GM19240 (cell line): ENCODE results near the gene SLC13A4.
"Not testable (repeated sequence)": the region's sequence is repeated elsewhere in the genome, so short reads cannot be mapped to it uniquely, and the experiment has no call there.

Source experiments
- DNase-seq: peaks from one replicate; pipeline ENCODE4 v3.0.0; 2011; ENCODE audit warnings: low spot score; ENCODE audit not compliant: insufficient read length

The SLC13A4 gene

GRCh38 chr7:135693558-135693957 is 34.4 kb downstream of the SLC13A4 start:
- DNase-seq: no peak

GRCh38 chr7:135692606-135693005 is 35.4 kb downstream of the SLC13A4 start:
- not testable (repeated sequence) for DNase-seq

DNA sequence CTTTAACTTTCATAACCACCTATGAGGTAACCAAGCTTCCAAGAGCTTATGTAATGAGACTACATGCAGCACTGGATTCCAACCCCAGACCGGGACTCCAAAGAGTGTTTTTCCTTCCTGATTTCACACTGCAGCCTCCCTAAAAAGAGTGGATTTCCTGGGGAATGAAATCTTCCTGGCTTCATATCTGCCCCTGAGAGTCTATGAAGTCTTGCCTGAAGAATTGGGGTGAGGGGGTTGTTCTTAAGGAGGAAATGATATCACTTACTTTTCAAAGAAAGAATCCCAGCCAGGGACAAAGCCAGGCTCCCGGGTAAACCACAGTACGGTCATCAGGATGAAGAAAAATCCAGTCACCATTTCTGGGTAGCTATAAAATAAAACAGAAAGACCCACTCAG is 35.9 kb downstream of the SLC13A4 start:
- no peak for DNase-seq

DNA sequence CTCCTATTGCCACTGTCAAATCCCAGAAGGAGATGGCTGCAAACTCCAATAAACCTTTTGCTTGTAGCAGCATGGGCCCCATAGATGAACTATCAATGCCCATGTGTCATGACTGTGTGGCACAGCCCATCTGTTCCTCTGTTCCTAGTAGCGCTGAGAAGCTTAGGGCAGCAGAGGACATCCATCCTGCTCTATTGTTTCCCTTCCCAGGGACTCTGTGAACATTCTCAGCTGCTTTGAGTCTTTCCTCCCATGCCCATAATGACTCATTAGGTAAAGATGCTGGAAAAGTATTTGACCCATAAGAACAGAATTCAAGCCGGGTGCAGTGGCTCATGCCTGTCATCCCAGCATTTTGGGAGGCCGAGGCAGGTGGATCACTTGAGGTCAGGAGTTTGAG is 37.4 kb downstream of the SLC13A4 start:
- DNase-seq: no peak

DNA sequence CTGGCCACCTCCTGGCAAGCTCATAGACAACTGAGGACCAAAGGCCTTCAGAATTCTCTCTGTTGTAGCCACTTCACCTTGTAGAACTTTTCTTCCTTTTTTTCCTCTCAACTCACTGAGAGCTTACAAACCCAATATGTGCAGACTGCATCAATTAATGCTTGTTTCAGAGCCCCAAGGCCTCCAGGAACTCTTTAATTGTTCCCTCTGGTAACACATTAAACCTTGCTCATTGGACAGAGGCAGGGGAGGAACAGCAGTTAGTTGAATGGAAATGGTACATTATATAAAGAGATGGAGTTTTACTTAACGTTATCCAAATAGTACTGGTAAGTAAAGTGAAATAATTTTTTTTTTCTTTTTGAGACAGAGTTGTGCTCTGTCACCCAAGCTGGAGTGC is 40.5 kb downstream of the SLC13A4 start:
- DNase-seq: no peak

DNA sequence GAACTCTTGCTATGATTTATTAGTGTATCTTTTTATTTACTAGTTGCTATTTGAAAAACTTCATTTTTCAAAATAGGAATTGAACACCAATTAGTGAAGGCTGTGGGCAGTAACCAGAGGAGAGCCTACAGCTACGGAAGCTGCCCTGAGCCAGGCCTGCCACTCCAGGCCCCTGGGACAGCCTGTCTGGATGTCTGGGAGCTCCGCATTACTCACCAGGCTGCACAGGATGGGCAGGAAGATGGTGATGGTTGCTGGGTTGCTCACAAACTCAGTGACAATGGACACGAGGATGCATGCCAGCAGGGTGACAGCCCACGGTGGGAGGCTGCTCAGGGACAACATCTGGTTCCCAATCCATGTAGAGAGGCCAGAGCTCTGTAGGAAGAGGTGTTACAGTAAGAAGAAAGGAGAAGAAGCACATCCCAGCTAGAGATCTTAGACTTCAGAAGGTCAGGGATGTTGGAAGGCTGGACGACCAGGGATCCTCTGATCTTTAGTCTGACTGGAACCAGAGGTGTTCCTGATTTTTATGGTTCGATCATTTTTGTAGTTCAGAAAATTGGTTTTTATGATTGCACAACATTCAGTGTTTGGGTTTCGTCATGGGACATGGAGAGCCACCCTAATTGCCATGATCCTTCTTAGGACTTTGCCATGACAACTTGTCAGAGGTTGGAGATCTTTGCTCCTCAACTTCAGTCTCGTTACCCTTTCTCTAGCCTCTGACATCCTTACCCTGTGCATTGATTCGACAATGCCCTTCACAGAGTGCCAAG is 42.5 kb downstream of the SLC13A4 start:
- no peak for DNase-seq

DNA sequence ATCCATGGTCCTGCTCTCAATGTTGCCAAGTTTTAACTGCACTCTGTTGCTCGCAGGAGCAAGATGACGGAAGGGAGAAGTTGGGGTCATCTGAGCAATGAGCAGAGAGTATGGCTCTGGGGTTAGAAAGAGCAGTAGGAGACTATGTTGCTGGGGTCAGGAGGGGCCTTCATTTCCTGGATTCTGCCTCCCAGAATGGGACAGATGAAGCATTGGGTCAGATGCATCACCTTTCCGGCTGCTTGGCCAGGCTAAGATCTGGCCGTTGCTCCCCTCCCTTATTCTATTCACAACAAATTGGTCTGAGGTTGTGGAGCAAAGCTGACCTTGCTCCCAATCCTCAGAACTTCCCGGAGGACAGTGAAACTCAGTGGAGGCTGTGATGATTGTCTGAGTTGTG is 43.3 kb downstream of the SLC13A4 start:
- DNase-seq: no peak

DNA sequence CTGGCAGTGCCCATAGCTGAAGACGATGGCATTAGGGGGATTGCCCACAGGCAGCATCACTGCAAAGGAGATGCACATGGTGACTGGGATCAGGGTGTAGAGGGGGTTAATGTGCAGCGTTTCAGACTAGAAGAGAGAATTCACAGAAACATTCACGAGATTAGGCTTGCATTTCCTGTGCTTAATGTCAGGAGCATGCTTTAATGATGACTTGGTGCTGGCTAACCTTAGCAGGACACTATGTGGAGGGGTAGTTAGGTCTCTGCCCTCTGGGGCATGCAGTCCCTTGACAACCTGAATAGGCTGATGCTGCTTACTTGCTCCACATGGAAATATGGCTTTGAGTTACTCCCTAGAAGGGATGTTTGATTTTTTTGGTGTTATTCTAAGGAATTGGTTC is 43.9 kb downstream of the SLC13A4 start:
- DNase-seq: no peak

DNA sequence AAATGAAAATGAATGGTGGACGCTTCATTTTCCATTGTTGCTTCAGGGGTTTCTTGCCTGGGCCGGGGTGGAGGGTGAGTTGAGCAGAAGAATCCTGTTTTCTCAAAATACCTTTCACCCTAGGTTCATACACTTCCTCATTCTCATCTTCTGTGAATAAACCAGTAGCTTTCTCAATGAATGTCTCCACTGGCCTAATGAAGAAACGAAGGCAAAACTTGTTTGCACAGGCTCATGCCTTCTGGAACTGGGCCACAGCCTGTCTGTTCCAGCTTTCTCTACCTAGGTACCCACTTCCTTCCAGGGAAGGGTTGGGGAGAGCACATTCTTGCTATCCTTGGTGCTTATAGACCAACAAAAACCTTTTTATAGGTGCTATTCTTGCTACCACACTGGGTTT is 44.4 kb downstream of the SLC13A4 start:
- no peak for DNase-seq

DNA sequence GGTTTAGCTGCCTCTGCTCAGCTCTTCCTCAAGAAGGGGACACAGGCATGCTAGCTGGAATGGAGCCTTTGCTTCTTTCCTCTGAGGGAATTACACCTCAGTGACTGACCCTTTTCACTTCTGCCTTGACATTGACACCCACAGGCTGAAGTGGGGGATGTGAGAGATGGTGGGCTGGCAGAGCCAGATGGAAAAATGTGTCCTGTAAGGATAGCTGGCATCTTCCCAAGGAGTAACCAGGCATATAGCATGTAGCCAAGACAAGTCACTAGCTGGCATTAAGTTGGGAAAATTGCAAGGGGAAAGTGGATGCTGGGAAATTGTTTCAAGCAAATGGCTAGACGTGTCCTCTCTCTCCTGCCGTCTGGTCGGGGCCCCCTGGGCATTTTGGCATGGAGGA is 45.8 kb downstream of the SLC13A4 start:
- no peak for DNase-seq

DNA sequence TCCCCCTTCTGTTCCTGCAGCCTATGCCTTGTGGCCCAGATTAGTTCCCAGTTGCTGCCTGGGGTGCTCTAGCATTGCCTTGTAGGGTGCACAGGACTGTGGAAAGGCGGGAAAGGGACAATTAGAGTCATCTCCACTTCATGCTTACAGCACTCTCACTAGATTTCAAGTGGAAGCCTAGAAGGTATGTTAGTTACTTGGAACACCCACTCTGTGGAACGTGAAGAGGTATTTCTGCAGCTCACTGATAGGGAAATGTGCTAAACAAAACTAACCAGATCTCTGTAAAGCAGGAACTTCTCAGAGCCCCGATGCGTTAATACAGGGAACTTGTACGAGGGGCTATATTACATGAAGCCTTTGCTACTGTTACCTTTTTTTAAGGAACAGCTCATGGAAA is 46.2 kb downstream of the SLC13A4 start:
- DNase-seq: no peak

DNA sequence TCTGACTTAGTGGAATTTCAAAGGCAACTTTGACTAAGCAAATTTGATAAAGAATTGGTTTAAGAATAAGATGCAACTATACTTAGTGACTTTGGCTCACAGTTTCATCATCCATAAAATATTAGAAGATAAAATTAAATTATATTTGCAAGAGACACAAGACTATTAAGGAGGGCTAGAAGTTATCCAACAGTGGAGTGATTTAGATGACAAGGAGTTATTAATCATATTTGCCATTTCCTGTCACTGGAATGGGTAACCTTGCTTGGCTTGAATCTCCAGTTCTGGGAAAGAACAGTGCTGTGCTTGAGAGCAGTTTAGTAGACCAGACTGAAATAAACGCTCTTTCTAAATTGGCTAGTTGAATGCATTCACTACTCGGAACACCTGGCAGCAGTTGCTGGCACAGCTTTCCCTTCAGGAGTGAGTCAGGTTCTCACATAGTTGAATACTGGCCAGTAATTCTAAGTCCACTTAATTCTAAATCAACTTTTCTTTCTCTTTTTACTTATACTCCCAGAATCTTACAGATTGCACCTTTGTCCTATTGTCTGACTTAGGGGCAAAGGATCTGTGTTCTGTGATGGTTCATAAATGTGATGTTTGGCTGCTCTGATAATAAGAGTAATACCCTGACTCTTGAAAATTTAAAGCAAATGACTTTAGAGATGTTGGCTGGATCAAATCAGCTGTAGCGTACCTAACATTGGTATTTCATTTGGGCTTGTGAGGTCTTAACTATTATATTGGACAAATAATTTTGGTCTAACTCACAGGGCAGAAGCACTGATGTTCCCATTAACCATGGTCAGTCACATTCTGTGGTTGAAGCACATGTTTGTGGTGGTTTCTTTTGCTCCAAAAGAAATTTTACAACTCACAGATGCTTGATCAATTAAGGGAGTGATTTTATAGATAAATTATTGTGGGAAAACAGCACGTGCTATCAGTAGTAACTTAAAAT is 49.1 kb downstream of the SLC13A4 start:
- DNase-seq: no peak

DNA sequence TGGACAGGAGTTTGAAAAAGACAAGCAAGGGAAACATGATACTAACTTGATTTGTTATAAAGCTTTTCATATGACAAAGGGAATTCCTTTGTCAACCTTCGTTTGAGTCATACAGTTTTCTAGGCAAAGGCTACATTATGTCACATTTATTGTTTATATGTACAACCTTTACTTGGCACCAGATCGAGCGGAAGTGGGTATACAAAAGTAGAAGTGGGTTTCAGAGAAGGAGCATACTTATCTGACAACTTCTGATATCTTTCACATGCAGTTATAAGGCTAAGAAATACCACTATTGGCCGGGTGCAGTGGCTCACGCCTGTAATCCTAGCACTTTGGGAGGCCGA is 54.7 kb downstream of the SLC13A4 start:
- no peak for DNase-seq

- peak; percentile 23 for DNase-seq
These were observed 55.2 kb downstream of the SLC13A4 start for GRCh38 chr7:135672560-135673359.

- DNase-seq: no peak
These were observed 57.8 kb downstream of the SLC13A4 start for GRCh38 chr7:135670179-135670578.

- no peak for DNase-seq
These were observed 58.2 kb downstream of the SLC13A4 start for GRCh38 chr7:135669774-135670173.

GRCh38 chr7:135668852-135669395 is 59.1 kb downstream of the SLC13A4 start:
- not testable (repeated sequence) for DNase-seq

DNA sequence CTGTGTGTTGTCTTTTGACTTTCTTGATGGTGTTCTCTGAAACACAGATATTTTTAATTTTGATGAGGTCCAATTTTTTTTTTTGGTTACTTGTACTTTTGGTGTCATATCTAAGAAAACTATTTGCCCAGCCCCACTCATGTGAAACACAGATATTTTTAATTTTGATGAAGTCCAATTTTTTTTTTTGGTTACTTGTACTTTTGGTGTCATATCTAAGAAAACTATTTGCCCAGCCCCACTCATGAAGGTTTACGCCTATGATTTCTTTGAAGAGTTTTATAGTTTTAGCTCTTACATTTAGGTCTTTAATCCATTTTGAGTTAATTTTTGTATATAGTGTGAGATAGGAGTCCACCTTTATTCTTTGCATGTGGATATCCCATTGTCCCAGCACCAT is 60.4 kb downstream of the SLC13A4 start:
- DNase-seq: not testable (repeated sequence)

DNA sequence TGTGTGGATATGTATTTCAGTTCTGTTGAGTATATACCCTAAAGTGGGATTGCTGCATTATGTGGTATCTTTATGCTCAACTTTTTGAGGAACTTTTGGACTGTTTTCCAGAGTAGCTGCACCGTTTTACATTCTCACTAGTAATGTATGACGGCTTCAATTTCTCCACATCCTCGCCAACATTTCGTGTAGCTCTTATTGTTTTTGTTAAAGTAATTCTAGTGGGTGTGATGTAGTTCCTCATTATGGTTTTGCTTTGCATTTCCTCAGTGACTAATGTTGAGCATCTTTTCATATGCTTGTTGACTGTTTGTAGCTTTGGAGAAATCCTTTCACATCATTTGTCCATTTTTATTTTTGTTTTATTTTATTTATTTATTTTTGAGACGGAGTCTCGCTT is 61.1 kb downstream of the SLC13A4 start:
- no peak for DNase-seq

DNA sequence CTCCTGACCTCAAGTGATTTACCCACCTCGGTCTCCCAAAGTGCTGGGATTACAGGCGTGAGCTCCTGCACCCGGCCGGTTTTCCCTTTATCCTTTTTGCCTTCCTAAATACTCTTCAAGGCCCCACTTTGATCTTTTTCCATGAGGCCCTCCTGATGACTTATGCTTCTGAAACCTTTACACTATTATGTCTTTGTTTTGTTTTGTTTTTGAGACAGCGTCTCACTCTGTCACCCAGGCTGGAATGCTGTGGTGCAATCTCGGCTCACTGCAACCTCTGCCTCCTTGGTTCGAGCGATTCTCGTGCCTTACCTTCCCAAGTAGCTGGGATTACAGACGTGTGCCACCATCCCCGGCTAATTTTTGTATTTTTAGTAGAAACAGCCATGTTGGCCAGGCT is 61.8 kb downstream of the SLC13A4 start:
- DNase-seq: no peak

DNA sequence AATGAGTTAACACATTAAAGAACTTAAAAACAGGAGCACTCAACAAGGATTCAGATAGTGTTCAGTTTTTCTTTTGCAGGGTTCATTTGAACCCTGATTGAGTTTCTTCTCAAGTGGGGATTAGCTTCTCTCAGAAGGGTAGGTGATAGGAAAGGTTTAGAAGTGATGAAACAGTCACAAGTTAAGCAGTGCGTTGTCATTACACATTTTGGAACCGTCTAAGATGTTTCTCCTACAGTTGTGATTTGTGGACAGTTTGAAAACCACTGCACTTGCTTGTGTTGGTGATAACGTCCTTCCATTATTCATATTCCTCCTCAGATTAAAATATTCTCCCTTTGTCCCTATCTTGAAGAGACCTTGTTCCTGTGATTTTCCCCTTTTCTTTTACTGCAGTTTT is 62.9 kb downstream of the SLC13A4 start:
- DNase-seq: no peak
